NCI-H510A treated with DMSO at 0.1 percent for 48 hours (cell line): ENCODE measurements around the gene ZNF322.

Experiments
- DNase-seq: peaks from one replicate; lab custom pipeline; 2025; lab: John Stamatoyannopoulos, UW

Gene ZNF322

GRCh38 chr6:26588965-26589364 lies 70.6 kb downstream of the ZNF322 start:
- DNase-seq = no peak
